Measurements from ENCODE around the gene COL18A1. TPM values are rescaled to one million over a fixed set of nuclear protein-coding genes. Genes with fewer than 3 reads are reported as not detected.

COL18A1 gene
- total and polyA plus RNA-seq, 4 donors: 44.9 to 308 (median 232) TPM

GRCh38 chr21:45472445-45473365 lies 67.7 kb downstream of the COL18A1 start:
- peak; percentile 73 for DNase-seq (ENCODE audit: low spot score)
- H3K9ac ChIP-seq (ENCODE audit: low read depth in 1 of 2, low read length in 2 of 2): no peak overlapping the region
- peaks cover 14 to 59% (median 47%) of the 10 kb centered on the region in 4 donors for H3K4me1 ChIP-seq (ENCODE audit: control insufficient read depth in 4 of 4, insufficient read depth in 4 of 4, low read length in 3 of 4)
- peak overlapping the region; percentile 28 to 85 for H3K27ac ChIP-seq (ENCODE audit: low read depth in 1 of 2, low read length in 2 of 2)
- TF ChIP-seq RAD21 (IDR thresholded peaks at IDR 0.05): peak; percentile 77 to 86
- TF ChIP-seq, protein P1, sequence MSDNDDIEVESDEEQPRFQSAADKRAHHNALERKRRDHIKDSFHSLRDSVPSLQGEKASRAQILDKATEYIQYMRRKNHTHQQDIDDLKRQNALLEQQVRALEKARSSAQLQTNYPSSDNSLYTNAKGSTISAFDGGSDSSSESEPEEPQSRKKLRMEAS (IDR thresholded peaks at IDR 0.05): no peak
- no peak for TF ChIP-seq ATF3 (IDR thresholded peaks at IDR 0.05)
- peak; percentile 76 to 83 for TF ChIP-seq HNF4A (conservative IDR thresholded peaks at IDR 0.05)
- TF ChIP-seq RXRA (IDR thresholded peaks at IDR 0.05): peak; percentile 54 to 62
- no peak for TF ChIP-seq GABPA (IDR thresholded peaks at IDR 0.05 in 1 of 2, conservative IDR thresholded peaks at IDR 0.05 in 1 of 2)
- peak in 1 of 2 donors; percentile 25 for TF ChIP-seq EGR1 (IDR thresholded peaks at IDR 0.05; ENCODE audit: low read depth in 2 of 2)
- peak; percentile 47 for TF ChIP-seq CTCF (IDR thresholded peaks at IDR 0.05; ENCODE audit: low read depth, low read length, missing input control)
- peak; percentile 32 for TF ChIP-seq SP1 (IDR thresholded peaks at IDR 0.05)
- H3K36me3 ChIP-seq (ENCODE audit: control insufficient read depth in 4 of 4, insufficient read depth in 3 of 4, low read depth in 1 of 4, low read length in 3 of 4): peaks cover 13 to 26% (median 19%) of the 10 kb centered on the region in 4 donors
- WGBS: 43% methylated on average over 42 of the region's 42 CpGs
- no peak overlapping the region for H3K4me3 ChIP-seq (ENCODE audit: low read depth in 1 of 3, low read length in 3 of 3)
- H3K27me3 ChIP-seq (ENCODE audit: control insufficient read depth in 4 of 4, insufficient read depth in 4 of 4, low read length in 3 of 4): no peaks in the 10 kb centered on the region
- H3K9me3 ChIP-seq (ENCODE audit: control insufficient read depth in 4 of 4, low read length in 3 of 4): no peaks in the 10 kb centered on the region

DNA sequence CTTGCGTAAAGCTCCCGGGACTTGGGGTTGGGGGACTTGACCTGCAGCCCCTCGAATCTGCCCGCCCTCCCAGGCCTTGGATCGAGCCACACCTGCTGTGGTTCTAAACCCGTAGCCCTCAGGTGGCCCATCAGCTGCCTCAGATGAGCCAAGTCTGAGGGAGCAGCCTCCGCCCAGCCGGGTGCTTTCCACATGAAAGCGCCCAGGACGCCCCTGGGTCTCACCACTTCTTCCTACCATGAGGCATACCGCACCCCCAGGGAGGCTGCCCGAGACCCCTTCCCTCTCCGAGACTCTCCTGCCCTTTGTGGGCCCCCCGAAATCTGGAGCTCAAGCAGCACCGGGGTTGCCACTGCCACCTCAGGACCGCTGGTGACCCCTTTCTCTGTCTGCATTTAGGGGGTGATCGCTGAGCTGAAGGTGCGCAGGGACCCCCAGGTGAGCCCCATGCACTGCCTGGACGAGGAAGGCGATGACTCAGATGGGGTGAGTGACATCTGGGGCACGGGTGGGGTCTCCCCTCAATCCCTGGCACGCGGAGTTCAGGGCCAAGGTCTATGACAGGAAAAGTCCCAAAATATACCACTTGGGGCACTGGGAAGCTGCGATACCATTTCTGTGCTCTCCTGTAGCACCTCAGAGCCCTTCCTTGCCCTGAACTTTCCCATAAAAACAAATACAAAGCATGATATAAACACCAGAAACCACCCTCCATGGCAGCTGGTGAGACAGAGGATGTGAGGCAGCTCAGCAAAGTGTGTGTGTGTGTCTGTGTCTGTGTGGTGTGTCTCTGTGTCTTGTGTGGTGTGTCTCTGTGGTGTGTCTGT lies 68.7 kb downstream of the COL18A1 start:
- 80% methylated on average over 24 of the region's 24 CpGs for WGBS
- no peak overlapping the region for H3K9ac ChIP-seq (ENCODE audit: low read depth in 1 of 2, low read length in 2 of 2)
- H3K36me3 ChIP-seq (ENCODE audit: control insufficient read depth in 4 of 4, insufficient read depth in 3 of 4, low read depth in 1 of 4, low read length in 3 of 4): peaks cover 11 to 27% (median 20%) of the 10 kb centered on the region in 4 donors
- DNase-seq (ENCODE audit: low spot score): no peak
- TF ChIP-seq ATF3 (IDR thresholded peaks at IDR 0.05) (no peak), CTCF (IDR thresholded peaks at IDR 0.05; ENCODE audit: low read depth, low read length, missing input control) (peak; percentile 9), JUND (IDR thresholded peaks at IDR 0.05) (no peak), HNF4G (IDR thresholded peaks at IDR 0.05) (no peak), FOXA2 (IDR thresholded peaks at IDR 0.05) (no peak), FOXA1 (IDR thresholded peaks at IDR 0.05) (no peak), RXRA (IDR thresholded peaks at IDR 0.05) (peak in 1 of 2 donors; percentile 36), SP1 (IDR thresholded peaks at IDR 0.05) (no peak), YY1 (IDR thresholded peaks at IDR 0.05) (no peak)
- TF ChIP-seq, protein P2, sequence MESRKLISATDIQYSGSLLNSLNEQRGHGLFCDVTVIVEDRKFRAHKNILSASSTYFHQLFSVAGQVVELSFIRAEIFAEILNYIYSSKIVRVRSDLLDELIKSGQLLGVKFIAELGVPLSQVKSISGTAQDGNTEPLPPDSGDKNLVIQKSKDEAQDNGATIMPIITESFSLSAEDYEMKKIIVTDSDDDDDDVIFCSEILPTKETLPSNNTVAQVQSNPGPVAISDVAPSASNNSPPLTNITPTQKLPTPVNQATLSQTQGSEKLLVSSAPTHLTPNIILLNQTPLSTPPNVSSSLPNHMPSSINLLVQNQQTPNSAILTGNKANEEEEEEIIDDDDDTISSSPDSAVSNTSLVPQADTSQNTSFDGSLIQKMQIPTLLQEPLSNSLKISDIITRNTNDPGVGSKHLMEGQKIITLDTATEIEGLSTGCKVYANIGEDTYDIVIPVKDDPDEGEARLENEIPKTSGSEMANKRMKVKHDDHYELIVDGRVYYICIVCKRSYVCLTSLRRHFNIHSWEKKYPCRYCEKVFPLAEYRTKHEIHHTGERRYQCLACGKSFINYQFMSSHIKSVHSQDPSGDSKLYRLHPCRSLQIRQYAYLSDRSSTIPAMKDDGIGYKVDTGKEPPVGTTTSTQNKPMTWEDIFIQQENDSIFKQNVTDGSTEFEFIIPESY (IDR thresholded peaks at IDR 0.05): no peak
- TF ChIP-seq, protein P3, sequence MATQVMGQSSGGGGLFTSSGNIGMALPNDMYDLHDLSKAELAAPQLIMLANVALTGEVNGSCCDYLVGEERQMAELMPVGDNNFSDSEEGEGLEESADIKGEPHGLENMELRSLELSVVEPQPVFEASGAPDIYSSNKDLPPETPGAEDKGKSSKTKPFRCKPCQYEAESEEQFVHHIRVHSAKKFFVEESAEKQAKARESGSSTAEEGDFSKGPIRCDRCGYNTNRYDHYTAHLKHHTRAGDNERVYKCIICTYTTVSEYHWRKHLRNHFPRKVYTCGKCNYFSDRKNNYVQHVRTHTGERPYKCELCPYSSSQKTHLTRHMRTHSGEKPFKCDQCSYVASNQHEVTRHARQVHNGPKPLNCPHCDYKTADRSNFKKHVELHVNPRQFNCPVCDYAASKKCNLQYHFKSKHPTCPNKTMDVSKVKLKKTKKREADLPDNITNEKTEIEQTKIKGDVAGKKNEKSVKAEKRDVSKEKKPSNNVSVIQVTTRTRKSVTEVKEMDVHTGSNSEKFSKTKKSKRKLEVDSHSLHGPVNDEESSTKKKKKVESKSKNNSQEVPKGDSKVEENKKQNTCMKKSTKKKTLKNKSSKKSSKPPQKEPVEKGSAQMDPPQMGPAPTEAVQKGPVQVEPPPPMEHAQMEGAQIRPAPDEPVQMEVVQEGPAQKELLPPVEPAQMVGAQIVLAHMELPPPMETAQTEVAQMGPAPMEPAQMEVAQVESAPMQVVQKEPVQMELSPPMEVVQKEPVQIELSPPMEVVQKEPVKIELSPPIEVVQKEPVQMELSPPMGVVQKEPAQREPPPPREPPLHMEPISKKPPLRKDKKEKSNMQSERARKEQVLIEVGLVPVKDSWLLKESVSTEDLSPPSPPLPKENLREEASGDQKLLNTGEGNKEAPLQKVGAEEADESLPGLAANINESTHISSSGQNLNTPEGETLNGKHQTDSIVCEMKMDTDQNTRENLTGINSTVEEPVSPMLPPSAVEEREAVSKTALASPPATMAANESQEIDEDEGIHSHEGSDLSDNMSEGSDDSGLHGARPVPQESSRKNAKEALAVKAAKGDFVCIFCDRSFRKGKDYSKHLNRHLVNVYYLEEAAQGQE (IDR thresholded peaks at IDR 0.05): no peak
- peaks cover 8 to 54% (median 37%) of the 10 kb centered on the region in 4 donors for H3K4me1 ChIP-seq (ENCODE audit: control insufficient read depth in 4 of 4, insufficient read depth in 4 of 4, low read length in 3 of 4)
- no peak overlapping the region for H3K4me3 ChIP-seq (ENCODE audit: low read depth in 1 of 3, low read length in 3 of 3)
- peak overlapping the region in 1 of 2 donors; percentile 85 for H3K27ac ChIP-seq (ENCODE audit: low read depth in 1 of 2, low read length in 2 of 2)
- no peaks in the 10 kb centered on the region for H3K27me3 ChIP-seq (ENCODE audit: control insufficient read depth in 4 of 4, insufficient read depth in 4 of 4, low read length in 3 of 4)
- no peaks in the 10 kb centered on the region for H3K9me3 ChIP-seq (ENCODE audit: control insufficient read depth in 4 of 4, low read length in 3 of 4)

All from liver (tissue), 9 donors.